SU-DHL-6 (cell line): Measurements from ENCODE around the gene HIPK3.

Experiments used
- EZH2phosphoT487 ChIP-seq: fragments of 200-600 bp; sonication (generic), shearing (Covaris generic); conservative IDR thresholded peaks from 2 replicates; pipeline ENCODE4 v1.6.1; 2018; ENCODE audit warnings: mild to moderate bottlenecking, antibody characterized with exemption, low read length, moderate library complexity, mixed read lengths
- TF ChIP-seq, protein P1 (sequence below): fragments of 200-600 bp; sonication (generic); IDR thresholded peaks from one replicate; pipeline ENCODE4 v1.5.1; 2017; ENCODE audit warnings: antibody characterized with exemption, mild to moderate bottlenecking, low read length, moderate library complexity; ENCODE audit not compliant: insufficient read depth, poor library complexity, severe bottlenecking

DNA sequence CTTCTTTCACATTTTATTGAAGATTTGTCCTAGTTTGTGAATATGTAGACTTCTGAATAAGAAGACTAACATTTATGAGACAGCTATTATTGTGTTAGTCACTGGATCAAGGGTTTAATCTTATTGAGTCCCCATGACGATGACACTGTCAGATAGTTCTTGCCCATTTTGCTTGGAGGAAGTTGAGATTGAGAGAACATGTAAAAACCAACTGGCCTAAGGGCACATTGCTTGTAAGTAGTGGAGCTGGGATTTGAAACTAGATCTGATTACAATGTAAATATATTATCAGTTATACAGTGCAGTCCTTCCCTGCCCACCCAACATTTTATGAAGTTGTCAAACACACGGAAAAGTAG lies 134.7 kb downstream of the HIPK3 start:
- TF ChIP-seq, protein P1, sequence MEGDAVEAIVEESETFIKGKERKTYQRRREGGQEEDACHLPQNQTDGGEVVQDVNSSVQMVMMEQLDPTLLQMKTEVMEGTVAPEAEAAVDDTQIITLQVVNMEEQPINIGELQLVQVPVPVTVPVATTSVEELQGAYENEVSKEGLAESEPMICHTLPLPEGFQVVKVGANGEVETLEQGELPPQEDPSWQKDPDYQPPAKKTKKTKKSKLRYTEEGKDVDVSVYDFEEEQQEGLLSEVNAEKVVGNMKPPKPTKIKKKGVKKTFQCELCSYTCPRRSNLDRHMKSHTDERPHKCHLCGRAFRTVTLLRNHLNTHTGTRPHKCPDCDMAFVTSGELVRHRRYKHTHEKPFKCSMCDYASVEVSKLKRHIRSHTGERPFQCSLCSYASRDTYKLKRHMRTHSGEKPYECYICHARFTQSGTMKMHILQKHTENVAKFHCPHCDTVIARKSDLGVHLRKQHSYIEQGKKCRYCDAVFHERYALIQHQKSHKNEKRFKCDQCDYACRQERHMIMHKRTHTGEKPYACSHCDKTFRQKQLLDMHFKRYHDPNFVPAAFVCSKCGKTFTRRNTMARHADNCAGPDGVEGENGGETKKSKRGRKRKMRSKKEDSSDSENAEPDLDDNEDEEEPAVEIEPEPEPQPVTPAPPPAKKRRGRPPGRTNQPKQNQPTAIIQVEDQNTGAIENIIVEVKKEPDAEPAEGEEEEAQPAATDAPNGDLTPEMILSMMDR = no peak
- TF ChIP-seq EZH2phosphoT487 = no peak
